Activated CD4-positive, alpha-beta T cell treated with anti-CD3 and anti-CD28 coated beads for 4 hours (primary cell): ENCODE data around the gene GPR119.
"Not testable (repeated sequence)": the region's sequence is repeated elsewhere in the genome, so short reads cannot be mapped to it uniquely, and the experiment has no call there.

ENCODE experiments used
- DNase-seq, 2 donors: peaks; one replicate each; pipeline ENCODE4 v3.0.0-alpha.2; 2020

The GPR119 gene

GRCh38 chrX:130338869-130339268 is 46.6 kb downstream of the GPR119 start:
- DNase-seq = not testable (repeated sequence)

GRCh38 chrX:130336531-130336930 is 48.9 kb downstream of the GPR119 start:
- no peak for DNase-seq
